GM18511 (cell line): ENCODE results near the gene JUN.
A peak's percentile ranks its signal among the peaks of the same experiment; 100 is the strongest.

Source experiments
- ATAC-seq: cut with Tn5 transposase; IDR thresholded peaks from one replicate; pipeline ENCODE4 v1.9.1; 2021; ENCODE audit warnings: mild to moderate bottlenecking, moderate library complexity; ENCODE audit not compliant: unreplicated experiment

JUN gene

GRCh38 chr1:58784758-58785441, 1.1 kb upstream of the JUN start:
- peak; percentile 9 for ATAC-seq

- ATAC-seq, result peak; percentile 19
These were observed 506 bp downstream of the JUN start for GRCh38 chr1:58783090-58783992.

GRCh38 chr1:58782178-58783089, 1.4 kb downstream of the JUN start:
- ATAC-seq, result peak; percentile 18

- ATAC-seq, result no peak
These were observed 2.2 kb downstream of the JUN start for GRCh38 chr1:58781541-58782177.

- ATAC-seq, result no peak
These were observed 2.9 kb downstream of the JUN start for GRCh38 chr1:58780836-58781452.

- no peak for ATAC-seq
These were observed 3.4 kb downstream of the JUN start for GRCh38 chr1:58780411-58780810.

GRCh38 chr1:58779801-58780382, 4.0 kb downstream of the JUN start:
- ATAC-seq, result no peak

- ATAC-seq, result no peak
These were observed 4.6 kb downstream of the JUN start for GRCh38 chr1:58779059-58779754.

GRCh38 chr1:58778385-58779000, 5.4 kb downstream of the JUN start:
- no peak for ATAC-seq

- ATAC-seq, result no peak
These were observed 9.8 kb downstream of the JUN start for GRCh38 chr1:58774027-58774426.

GRCh38 chr1:58773406-58773840, 10.4 kb downstream of the JUN start:
- ATAC-seq, result peak; percentile 88

- ATAC-seq, result no peak
These were observed 14.0 kb downstream of the JUN start for GRCh38 chr1:58769809-58770320.

- ATAC-seq, result no peak
These were observed 14.7 kb downstream of the JUN start for GRCh38 chr1:58768971-58769808.

- ATAC-seq, result no peak
These were observed 15.6 kb downstream of the JUN start for GRCh38 chr1:58768191-58768731.

GRCh38 chr1:58767143-58767542, 16.7 kb downstream of the JUN start:
- ATAC-seq, result no peak

- no peak for ATAC-seq
These were observed 18.4 kb downstream of the JUN start for GRCh38 chr1:58765441-58765840.

GRCh38 chr1:58765006-58765405, 18.8 kb downstream of the JUN start:
- no peak for ATAC-seq
